HCT116 (cell line): ENCODE results near the gene CCDC91. TPM values are rescaled to one million over a fixed set of nuclear protein-coding genes. Genes with fewer than 3 reads are reported as not detected.

ENCODE experiments used
- ATAC-seq: fragments of 200-7000 bp; cut with Tn5 transposase; 2 replicates; pipeline ENCODE4 v1.9.1; 2020; ENCODE audit warnings: mild to moderate bottlenecking, moderate library complexity
- BruUV-seq: library from RNA; stranded (reverse); fragments of 400-500 nt; replicated peaks from 2 replicates; lab custom pipeline; 2021; lab: Mats Ljungman, UMichigan
- CTCF ChIA-PET: fragments of 300-600 bp; sonication (Branson Sonifier 250); formaldehyde crosslinking; loops from one replicate; lab custom pipeline; 2021; ENCODE audit warnings: antibody characterized with exemption; lab: Charles Lee
- POLR2A ChIA-PET: fragments of 300-600, 350-600 bp; sonication (Branson Sonifier 250); formaldehyde crosslinking; loops from one replicate; lab custom pipeline; 2021; ENCODE audit warnings: antibody characterized with exemption; lab: Charles Lee
- RAD21 ChIA-PET, 2 experiments: fragments of 300-600 bp; sonication (Branson Sonifier 250); formaldehyde crosslinking; loops; one replicate each; lab custom pipeline; 2023; ENCODE audit warnings: low total read pairs in 2 of 2; ENCODE audit not compliant: uncharacterized antibody in 2 of 2, unreplicated experiment in 2 of 2, low non-redundant PET in 1 of 2; lab: Charles Lee
- DNase-seq: peaks from one replicate; pipeline ENCODE4 v3.0.0-alpha.2; 2010; ENCODE audit warnings: low read depth, low spot score
- H2AFZ ChIP-seq: fragments of 200-600 bp; shearing (Covaris generic), sonication (generic); 2 replicates; pipeline ENCODE4 v1.6.1; 2017; ENCODE audit warnings: low read depth, mixed run types, mixed read lengths, antibody characterized with exemption, low read length; ENCODE audit not compliant: poor library complexity, severe bottlenecking
- H3K27ac ChIP-seq: 2 replicates; pipeline ENCODE4 v1.5.1; 2012; ENCODE audit warnings: low read depth, low read length
- H3K27me3 ChIP-seq: fragments of 200-600 bp; sonication (generic); 2 replicates; pipeline ENCODE4 v1.6.1; 2016; ENCODE audit warnings: mixed run types, low read length, mixed read lengths; ENCODE audit not compliant: insufficient read depth
- H3K36me3 ChIP-seq, 2 experiments: fragments of 200-500 bp in 1 of 2; fragments of 200-600 bp in 1 of 2; sonication (Bioruptor generic) in 1 of 2; sonication (generic) in 1 of 2; 2 replicates each; pipeline versions ENCODE4 v1.5.1 to v1.6.1; 2014 to 2016; ENCODE audit warnings: low read length in 2 of 2, inconsistent platforms in 1 of 2, mixed read lengths in 1 of 2, mixed run types in 1 of 2; ENCODE audit not compliant: insufficient read depth in 2 of 2, control insufficient read depth in 1 of 2
- H3K4me1 ChIP-seq, 2 experiments: fragments of 200-600 bp in 1 of 2; sonication (generic) in 1 of 2; 2 replicates each; pipeline versions ENCODE4 v1.5.1 to v1.6.1; 2012 to 2017; ENCODE audit warnings: low read length in 2 of 2, inconsistent platforms in 1 of 2, mild to moderate bottlenecking in 1 of 2, mixed read lengths in 1 of 2, mixed run types in 1 of 2, moderate library complexity in 1 of 2; ENCODE audit not compliant: insufficient read depth in 2 of 2, control insufficient read depth in 1 of 2
- H3K4me2 ChIP-seq: fragments of 200-600 bp; sonication (generic); 2 replicates; pipeline ENCODE4 v1.6.1; 2017; ENCODE audit warnings: mixed run types, low read length, mixed read lengths
- H3K4me3 ChIP-seq, 2 experiments: fragments of 200-600 bp in 1 of 2; sonication (generic) in 1 of 2; replicated peaks in 1 of 2; 2 replicates each; pipeline ENCODE4 v1.5.1; 2011 to 2016; ENCODE audit warnings: low read length in 2 of 2, control low read depth in 1 of 2, low read depth in 1 of 2, mild to moderate bottlenecking in 1 of 2, mixed read lengths in 1 of 2, mixed run types in 1 of 2
- H3K79me2 ChIP-seq: fragments of 200-600 bp; sonication (generic); 2 replicates; pipeline ENCODE4 v1.6.1; 2017; ENCODE audit warnings: mild to moderate bottlenecking, mixed run types, low read length, moderate library complexity, mixed read lengths; ENCODE audit not compliant: insufficient read depth
- H3K9ac ChIP-seq: fragments of 200-600 bp; sonication (generic); 2 replicates; pipeline ENCODE4 v1.6.1; 2016; ENCODE audit warnings: low read length, mixed read lengths
- H3K9me2 ChIP-seq: fragments of 200-600 bp; sonication (generic), shearing (Covaris generic); 2 replicates; pipeline ENCODE4 v1.6.1; 2017; ENCODE audit warnings: mixed run types, mild to moderate bottlenecking, moderate library complexity; ENCODE audit not compliant: insufficient read depth
- H3K9me3 ChIP-seq, 2 experiments: fragments of 200-500 bp in 1 of 2; fragments of 200-600 bp in 1 of 2; sonication (Bioruptor generic) in 1 of 2; sonication (generic) in 1 of 2; 2 replicates each; pipeline ENCODE4 v1.6.1; 2014 to 2017; ENCODE audit warnings: low read length in 2 of 2, mixed read lengths in 2 of 2, inconsistent platforms in 1 of 2, low read depth in 1 of 2, mild to moderate bottlenecking in 1 of 2, mixed run types in 1 of 2, moderate library complexity in 1 of 2; ENCODE audit not compliant: control insufficient read depth in 1 of 2, insufficient read depth in 1 of 2
- H4K20me1 ChIP-seq: fragments of 200-600 bp; sonication (generic), shearing (Covaris generic); 2 replicates; pipeline ENCODE4 v1.6.1; 2017; ENCODE audit warnings: mixed run types, mild to moderate bottlenecking, moderate library complexity; ENCODE audit not compliant: insufficient read depth
- CEBPB ChIP-seq: IDR thresholded peaks from 2 replicates; pipeline ENCODE4 v1.6.1; 2012; ENCODE audit warnings: low read depth
- FOSL1 ChIP-seq: IDR thresholded peaks from 2 replicates; pipeline ENCODE4 v1.6.1; 2012; ENCODE audit warnings: low read depth
- POLR2A ChIP-seq: IDR thresholded peaks from 2 replicates; pipeline ENCODE4 v1.7.0; 2011; ENCODE audit warnings: borderline replicate concordance; ENCODE audit not compliant: insufficient read depth, insufficient read length; ENCODE audit errors: extremely low read depth
- RAD21 ChIP-seq: IDR thresholded peaks from 2 replicates; pipeline ENCODE4 v1.6.1; 2012; ENCODE audit warnings: low read depth, mild to moderate bottlenecking
- SP1 ChIP-seq: IDR thresholded peaks from 2 replicates; pipeline ENCODE4 v1.6.1; 2012; ENCODE audit warnings: low read depth
- TCF7L2 ChIP-seq: IDR thresholded peaks from 2 replicates; pipeline ENCODE4 v1.7.0; 2011; ENCODE audit warnings: borderline replicate concordance, inconsistent platforms; ENCODE audit not compliant: insufficient read depth, insufficient read length; ENCODE audit errors: extremely low read depth
- intact Hi-C: fragments of 100-400 bp; cut with micrococcal nuclease; formaldehyde crosslinking; loops from 2 replicates; pipeline ENCODE4 v1.10.0; 2022
- total RNA-seq: library from RNA; stranded (reverse); gene quantifications from one replicate; pipeline ENCODE4 v1.2.1, GENCODE V29; 2021; ENCODE audit not compliant: unreplicated experiment
- TF ChIP-seq, protein P1 (sequence below): IDR thresholded peaks from 2 replicates; pipeline ENCODE4 v1.6.1; 2012; ENCODE audit warnings: low read depth
- TF ChIP-seq, protein P2 (sequence below), 3 experiments: fragments of 200-600 bp in 1 of 3; sonication (generic) in 1 of 3; IDR thresholded peaks in 2 of 3; conservative IDR thresholded peaks in 1 of 3; 2 replicates each; pipeline ENCODE4 v1.5.1; 2012 to 2017; ENCODE audit warnings: low read depth in 2 of 3, low read length in 2 of 3, antibody characterized with exemption in 1 of 3, borderline replicate concordance in 1 of 3, control low read depth in 1 of 3, mild to moderate bottlenecking in 1 of 3, mixed read lengths in 1 of 3, mixed run types in 1 of 3, moderate library complexity in 1 of 3; ENCODE audit not compliant: insufficient read depth in 1 of 3

Gene CCDC91
- total RNA-seq, 1 experiment from 2014 or later: 18.1 TPM

DNA sequence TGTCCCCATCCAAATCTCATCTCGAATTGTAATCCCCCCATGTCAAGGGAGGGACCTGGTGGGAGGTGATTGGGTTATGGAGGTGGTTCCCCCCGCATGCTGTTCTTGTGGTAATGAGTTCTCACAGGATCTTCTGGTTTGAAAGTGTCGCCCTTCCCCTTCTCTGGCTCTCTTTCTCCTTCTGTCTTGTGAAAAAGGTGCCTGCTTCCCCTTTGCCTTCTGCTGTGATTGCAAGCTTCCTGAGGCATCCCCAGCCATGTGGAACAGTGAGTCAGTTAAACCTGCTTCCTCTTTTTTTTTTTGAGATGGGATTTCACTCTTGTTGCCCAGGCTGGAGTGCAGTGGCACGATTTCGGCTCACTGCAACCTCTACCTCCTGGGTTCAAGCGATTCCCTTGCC lies 104.0 kb downstream of the CCDC91 start:
- BruUV-seq: no TSS peak
- intact Hi-C loops: no loop called here
- CTCF ChIA-PET: no interaction called here

DNA sequence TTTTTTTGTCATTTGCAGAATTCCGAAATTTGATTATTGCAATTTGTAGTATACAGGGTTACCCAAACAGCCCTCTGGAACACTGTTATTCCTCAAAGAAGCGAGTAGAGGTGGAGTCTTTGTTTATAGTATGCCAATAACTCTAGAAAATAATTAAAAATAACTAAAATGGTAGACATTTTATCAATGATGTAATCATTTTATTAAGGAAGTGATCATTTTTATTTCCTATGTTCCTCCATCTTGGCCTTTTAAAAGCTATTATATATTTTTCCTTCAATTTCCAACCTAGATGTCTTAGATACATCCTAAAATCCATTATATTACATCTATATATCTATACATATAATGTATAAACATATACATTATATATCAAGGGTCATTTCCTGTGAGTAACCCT lies 106.0 kb downstream of the CCDC91 start:
- ChIA-PET RAD21 (no interaction called here), POLR2A (no interaction called here), CTCF (no interaction called here)
- H3K4me2 ChIP-seq: no peak overlapping the region
- H3K9ac ChIP-seq: no peak overlapping the region
- H3K9me2 ChIP-seq: no peaks in the 10 kb centered on the region
- no peak overlapping the region for H3K27ac ChIP-seq
- BruUV-seq: no TSS peak
- intact Hi-C loops: no loop called here
- H3K36me3 ChIP-seq: no peaks in the 10 kb centered on the region
- DNase-seq (no peak), ATAC-seq (no peak)
- H3K4me1 ChIP-seq: no peaks in the 10 kb centered on the region
- no peaks in the 10 kb centered on the region; the same call in 1 of the 2 replicates for H4K20me1 ChIP-seq
- TF ChIP-seq, protein P1, sequence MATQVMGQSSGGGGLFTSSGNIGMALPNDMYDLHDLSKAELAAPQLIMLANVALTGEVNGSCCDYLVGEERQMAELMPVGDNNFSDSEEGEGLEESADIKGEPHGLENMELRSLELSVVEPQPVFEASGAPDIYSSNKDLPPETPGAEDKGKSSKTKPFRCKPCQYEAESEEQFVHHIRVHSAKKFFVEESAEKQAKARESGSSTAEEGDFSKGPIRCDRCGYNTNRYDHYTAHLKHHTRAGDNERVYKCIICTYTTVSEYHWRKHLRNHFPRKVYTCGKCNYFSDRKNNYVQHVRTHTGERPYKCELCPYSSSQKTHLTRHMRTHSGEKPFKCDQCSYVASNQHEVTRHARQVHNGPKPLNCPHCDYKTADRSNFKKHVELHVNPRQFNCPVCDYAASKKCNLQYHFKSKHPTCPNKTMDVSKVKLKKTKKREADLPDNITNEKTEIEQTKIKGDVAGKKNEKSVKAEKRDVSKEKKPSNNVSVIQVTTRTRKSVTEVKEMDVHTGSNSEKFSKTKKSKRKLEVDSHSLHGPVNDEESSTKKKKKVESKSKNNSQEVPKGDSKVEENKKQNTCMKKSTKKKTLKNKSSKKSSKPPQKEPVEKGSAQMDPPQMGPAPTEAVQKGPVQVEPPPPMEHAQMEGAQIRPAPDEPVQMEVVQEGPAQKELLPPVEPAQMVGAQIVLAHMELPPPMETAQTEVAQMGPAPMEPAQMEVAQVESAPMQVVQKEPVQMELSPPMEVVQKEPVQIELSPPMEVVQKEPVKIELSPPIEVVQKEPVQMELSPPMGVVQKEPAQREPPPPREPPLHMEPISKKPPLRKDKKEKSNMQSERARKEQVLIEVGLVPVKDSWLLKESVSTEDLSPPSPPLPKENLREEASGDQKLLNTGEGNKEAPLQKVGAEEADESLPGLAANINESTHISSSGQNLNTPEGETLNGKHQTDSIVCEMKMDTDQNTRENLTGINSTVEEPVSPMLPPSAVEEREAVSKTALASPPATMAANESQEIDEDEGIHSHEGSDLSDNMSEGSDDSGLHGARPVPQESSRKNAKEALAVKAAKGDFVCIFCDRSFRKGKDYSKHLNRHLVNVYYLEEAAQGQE: no peak
- H3K9me3 ChIP-seq: no peaks in the 10 kb centered on the region
- H3K79me2 ChIP-seq: no peaks in the 10 kb centered on the region
- no peaks in the 10 kb centered on the region for H3K27me3 ChIP-seq
- no peak overlapping the region for H3K4me3 ChIP-seq
- H2AFZ ChIP-seq: no peak overlapping the region

More for the DNA sequence above, 104.0 kb downstream of the CCDC91 start:
- Histone ChIP-seq H3K27ac (no peak overlapping the region), H3K36me3 (no peaks in the 10 kb centered on the region), H2AFZ (no peak overlapping the region), H3K4me2 (no peak overlapping the region), H3K9me2 (no peaks in the 10 kb centered on the region), H3K4me1 (no peaks in the 10 kb centered on the region), H3K79me2 (no peaks in the 10 kb centered on the region)
- TF ChIP-seq TCF7L2 (no peak), POLR2A (no peak), SP1 (no peak), RAD21 (no peak), CEBPB (no peak), FOSL1 (no peak)
- TF ChIP-seq, protein P2, sequence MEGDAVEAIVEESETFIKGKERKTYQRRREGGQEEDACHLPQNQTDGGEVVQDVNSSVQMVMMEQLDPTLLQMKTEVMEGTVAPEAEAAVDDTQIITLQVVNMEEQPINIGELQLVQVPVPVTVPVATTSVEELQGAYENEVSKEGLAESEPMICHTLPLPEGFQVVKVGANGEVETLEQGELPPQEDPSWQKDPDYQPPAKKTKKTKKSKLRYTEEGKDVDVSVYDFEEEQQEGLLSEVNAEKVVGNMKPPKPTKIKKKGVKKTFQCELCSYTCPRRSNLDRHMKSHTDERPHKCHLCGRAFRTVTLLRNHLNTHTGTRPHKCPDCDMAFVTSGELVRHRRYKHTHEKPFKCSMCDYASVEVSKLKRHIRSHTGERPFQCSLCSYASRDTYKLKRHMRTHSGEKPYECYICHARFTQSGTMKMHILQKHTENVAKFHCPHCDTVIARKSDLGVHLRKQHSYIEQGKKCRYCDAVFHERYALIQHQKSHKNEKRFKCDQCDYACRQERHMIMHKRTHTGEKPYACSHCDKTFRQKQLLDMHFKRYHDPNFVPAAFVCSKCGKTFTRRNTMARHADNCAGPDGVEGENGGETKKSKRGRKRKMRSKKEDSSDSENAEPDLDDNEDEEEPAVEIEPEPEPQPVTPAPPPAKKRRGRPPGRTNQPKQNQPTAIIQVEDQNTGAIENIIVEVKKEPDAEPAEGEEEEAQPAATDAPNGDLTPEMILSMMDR (IDR thresholded peaks at IDR 0.05 in 2 of 3, conservative IDR thresholded peaks at IDR 0.05 in 1 of 3; ENCODE audit: borderline replicate concordance in 1 of 3, insufficient read depth in 1 of 3, low read depth in 2 of 3, low read length in 2 of 3): no peak
- TF ChIP-seq, all 23 proteins: peak for 0
- no peaks in the 10 kb centered on the region for H3K9me3 ChIP-seq
- H4K20me1 ChIP-seq: no peaks in the 10 kb centered on the region; the same call in 1 of the 2 replicates
- DNase-seq (no peak), ATAC-seq (no peak)
- no peaks in the 10 kb centered on the region for H3K27me3 ChIP-seq
- H3K9ac ChIP-seq: no peak overlapping the region
- no peak overlapping the region for H3K4me3 ChIP-seq
- ChIA-PET RAD21 (no interaction called here), POLR2A (no interaction called here)
